GM12801 (cell line): ENCODE results near the gene SUSD3.

Source experiments
- TF ChIP-seq, protein P1 (sequence below): IDR thresholded peaks from one replicate; pipeline ENCODE4 v1.5.1; 2011; ENCODE audit warnings: control low read depth; ENCODE audit not compliant: insufficient read length; ENCODE audit errors: extremely low read depth

The SUSD3 gene

DNA sequence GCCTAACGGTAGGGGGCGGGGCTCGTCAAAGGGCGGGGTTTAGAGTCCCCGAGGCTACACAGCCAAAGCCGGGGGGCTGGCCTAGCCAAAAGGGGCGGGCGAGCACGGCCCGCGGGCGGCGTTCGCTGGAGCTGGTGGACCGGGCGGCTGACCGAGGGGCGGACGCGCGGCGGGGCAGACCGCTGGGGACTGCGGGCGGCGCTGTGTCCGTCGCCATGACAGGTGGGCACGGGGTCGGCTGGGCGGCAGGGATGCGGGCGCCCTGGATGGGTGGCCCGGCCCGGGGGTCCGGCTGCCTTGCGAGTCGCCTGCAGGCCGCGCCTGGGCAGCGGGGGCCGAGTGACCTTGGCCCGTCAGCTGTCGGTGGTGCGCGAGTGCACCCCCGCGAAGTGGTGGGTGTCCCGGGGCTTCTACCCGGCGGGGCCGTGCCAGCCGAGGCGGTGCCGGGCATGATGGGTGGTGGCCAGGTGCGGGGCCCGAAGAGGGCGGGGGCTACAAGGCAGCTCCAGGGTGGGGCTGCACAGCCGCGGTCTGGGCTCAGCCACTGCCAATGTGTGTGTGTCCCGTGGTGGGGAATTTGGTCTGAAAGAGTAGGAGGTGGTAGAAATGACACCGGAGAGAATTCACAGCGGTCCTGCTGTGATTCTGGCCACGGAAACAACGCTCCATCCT lies 37.8 kb downstream of the SUSD3 start, which contains the start of gene CARD19:
Gene CARD19, plus strand, starts transcription at position 87 of the 672 bp plus-strand sequence. Its CDS starts 129 bp downstream, at position 216.
- TF ChIP-seq, protein P1, sequence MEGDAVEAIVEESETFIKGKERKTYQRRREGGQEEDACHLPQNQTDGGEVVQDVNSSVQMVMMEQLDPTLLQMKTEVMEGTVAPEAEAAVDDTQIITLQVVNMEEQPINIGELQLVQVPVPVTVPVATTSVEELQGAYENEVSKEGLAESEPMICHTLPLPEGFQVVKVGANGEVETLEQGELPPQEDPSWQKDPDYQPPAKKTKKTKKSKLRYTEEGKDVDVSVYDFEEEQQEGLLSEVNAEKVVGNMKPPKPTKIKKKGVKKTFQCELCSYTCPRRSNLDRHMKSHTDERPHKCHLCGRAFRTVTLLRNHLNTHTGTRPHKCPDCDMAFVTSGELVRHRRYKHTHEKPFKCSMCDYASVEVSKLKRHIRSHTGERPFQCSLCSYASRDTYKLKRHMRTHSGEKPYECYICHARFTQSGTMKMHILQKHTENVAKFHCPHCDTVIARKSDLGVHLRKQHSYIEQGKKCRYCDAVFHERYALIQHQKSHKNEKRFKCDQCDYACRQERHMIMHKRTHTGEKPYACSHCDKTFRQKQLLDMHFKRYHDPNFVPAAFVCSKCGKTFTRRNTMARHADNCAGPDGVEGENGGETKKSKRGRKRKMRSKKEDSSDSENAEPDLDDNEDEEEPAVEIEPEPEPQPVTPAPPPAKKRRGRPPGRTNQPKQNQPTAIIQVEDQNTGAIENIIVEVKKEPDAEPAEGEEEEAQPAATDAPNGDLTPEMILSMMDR = no peak

DNA sequence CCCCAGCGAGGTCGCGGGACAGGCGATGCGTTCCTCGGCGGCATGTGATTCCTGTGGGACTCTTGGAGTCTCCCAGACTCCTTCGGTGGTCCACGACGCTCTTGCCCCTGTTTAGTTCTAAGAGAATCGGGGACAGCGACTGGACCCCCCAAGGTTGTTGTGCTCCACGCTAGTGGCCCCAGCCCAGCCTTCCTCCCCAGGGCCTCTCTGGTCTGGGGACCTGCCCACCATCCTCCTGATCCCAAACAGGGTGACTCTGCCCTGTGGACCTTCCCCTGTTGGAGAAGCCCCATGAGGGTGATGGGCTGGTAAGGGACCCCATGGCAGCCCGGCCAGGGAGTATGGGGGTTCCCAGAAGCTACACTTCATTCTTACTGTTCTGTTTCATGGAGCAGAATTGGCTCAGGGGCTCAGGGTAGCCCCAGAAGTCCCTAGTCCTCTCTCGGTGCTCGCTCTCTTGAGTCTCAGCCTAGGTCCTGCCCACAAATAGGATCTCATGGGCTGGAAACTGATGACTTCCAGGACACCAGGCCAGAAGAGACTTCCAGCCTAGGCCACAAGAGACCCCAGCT lies 38.4 kb downstream of the SUSD3 start:
- TF ChIP-seq, protein P1 = no peak

DNA sequence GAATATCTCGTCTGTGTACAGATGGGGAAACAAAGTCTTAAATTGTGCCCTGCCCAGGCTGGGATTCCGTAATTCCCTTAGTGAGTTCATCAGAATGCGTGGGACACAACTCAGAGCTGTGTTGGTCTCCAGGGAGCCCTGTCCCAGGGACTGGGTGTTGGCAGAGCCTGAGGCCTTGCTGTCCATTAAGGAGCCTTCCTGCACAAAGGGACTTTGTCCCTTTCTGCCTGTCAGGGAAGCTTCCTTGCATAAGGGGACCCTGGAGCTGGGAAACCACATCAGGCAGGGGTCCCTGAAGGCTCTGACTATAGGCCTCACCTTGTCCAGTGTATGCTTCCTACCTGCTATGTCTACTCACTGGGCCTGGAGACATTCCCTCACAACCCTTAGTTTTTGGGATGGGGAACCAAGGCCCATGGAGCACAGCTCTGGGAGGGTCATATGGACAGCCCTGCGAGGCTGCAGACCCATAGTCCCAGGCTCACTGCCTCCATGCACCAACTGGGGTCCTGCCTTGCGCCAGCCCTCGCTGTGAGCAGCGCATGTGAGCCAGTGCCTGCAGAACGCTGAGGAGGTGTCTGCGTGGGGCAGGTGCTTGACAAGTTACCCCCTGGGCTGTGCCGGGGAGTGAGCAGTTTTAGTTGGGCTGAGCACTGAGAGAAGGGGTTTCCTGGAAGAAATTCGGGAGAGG lies 39.2 kb downstream of the SUSD3 start:
- TF ChIP-seq, protein P1 = no peak

DNA sequence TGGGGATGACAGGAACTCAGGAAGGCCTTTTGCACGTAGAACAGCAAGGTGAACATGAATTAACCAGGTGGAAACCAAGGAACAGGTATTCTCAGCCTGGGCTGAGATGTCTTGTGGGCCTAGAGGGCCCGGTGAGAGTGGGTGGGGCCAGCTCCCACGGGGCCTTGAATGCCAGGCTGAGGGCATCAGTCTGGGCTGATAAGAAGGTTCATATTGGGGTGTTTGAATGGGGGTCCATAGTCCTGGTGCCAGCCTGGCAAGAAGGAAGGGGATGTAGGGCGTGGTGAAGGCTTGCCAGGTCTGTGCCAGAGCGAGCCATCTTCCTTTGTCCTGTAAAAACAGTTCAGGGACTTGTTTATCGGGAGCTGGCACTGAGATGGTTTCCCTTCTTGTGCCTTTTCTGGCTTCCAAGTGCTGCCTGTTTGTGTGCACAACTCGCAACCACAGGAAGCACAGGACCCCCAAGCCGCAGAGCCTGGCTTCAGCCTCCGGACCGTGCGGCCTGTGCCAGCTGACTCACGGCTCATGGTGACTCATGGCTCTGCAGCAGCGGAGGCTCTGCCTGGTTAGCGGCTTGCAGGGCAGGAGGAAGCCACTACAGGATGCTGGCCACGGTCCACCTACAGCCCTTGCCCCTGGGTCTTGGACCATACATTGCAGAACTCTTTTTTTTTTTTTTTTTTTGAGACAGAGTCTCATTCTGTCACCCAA lies 39.9 kb downstream of the SUSD3 start:
- TF ChIP-seq, protein P1 = no peak

DNA sequence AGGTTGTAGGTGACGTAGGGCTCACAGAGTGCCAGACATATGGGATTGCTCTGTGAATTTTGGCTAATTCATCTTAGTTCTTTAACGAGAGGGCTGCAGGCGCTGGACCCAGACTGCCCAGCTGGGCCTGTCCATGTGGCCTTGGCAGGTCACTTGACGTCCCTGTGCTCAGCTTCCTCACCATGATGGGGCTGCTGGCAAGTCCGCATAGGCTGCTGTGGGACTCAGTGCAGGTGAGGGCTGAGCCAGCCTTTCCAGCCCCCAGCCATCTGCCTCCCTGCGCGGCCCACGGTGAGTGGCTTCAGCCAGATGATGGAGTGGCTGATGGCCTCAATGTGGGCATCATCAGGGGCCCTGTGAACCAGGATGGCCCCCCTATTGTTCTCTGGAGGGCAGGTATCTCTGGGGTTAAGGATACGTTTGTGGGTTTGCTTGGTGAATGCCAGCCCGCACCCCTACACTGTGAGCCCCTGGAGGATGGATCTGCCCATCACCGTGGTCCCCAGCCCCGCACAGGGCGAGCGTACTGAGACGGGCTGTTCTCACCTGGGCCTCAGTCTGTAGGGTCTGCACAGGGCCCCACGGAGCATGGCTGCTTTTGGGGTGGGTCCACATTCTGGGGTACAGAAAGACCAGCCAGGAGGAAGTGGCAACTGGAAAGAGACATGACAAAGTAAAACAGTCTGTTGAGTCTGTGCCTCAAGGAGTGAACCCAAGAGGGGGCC lies 41.2 kb downstream of the SUSD3 start:
- TF ChIP-seq, protein P1 = no peak

DNA sequence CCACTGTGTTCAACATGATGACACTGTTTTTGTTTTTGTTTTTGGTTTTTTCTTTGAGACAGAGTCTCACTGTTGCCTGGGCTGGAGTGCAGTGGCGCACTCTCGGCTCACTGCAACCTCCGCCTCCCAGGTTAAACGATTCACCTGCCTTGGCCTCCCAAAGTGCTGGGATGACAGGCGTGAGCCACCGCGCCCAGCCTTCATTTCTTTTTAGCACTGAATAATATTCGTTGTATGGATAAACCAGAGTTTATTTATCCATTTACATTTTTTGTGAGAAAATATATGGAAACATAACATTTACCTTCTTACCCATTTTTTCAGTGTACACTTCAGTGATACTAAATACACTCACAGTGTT lies 41.8 kb downstream of the SUSD3 start:
- TF ChIP-seq, protein P1 = no peak
